ENCODE results near the gene SMAD9.

Gene SMAD9

DNA sequence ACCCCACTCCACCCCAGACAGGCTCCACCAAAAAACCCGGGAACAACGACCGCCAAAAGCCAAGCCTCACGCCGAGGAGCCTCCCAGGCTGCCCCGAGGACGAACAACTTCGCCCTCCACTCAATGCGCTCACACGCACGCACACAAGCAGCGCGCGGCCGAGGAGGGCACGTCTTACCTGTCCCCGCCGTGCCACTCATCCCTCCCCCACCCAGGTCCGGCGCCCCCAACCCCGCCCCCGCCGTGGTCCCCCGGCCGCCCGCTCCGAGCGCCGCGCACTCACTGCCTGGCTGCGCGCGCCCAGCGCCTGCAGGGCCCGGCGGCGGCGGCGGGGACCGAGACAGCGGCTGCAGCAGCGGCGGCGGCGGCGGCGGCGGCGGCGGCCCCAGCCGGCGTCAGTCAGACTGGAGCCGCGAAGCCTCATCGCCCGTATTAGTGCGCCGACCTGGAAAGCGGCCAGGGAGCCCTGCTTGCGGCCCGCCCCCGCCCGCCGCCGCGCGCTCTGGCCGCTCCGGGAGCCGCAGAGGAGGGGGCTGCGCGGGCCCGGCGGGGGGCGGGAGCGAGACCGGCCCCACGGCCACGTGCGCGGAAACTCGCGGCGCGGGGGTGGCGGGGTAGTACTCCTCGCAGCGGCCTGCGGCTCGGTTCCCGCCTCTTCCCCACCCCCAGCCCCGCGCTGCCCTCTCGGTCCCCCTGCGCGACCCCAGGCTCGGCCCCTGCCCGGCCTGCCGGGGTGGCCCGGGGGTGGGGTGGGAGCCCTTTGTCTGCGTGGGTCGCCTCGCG, at the start of gene SMAD9:
TSS of gene SMAD9 (minus strand) at position 406 of the 783 bp plus-strand sequence. CDS start 40,549 bp downstream, outside the sequence.
- DNase-seq = no peak

DNA sequence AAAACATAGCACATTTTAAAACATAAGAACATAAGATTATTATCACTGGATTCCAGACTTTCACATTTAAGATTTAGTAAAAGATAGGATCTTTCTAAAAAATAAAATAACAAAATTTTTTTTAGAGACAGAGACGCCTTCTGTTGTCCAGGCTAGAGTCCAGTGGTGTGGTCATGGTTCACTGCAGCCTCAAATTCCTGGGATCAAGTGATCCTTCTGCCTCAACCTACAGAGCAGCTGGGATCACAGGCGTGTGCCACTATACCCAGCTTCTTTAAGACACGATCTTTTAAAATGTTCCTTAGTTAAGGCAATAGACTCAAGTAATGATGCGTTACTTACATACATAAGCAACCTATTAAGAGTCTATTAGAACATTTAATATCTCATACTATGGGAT, 46.4 kb upstream of the SMAD9 start:
- DNase-seq = no peak

DNA sequence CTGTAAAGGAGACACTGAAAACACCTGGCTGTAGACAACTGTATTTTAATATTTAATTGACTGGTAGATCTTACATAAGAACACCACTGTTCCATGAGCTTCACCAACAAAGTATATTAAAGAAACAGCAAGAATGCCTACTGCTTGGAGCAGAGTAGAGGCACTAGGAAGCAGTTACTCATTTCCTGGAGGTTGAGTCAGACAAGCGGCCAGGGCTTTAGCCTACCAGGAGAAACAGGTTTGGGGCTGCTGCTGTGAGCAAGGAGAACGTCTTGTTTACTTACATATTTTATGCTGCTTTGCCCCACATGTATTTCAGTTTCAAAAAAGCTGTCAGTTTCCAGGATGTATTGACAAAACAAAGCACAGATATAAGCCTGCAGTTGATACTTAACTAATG, 45.7 kb upstream of the SMAD9 start:
- DNase-seq = no peak

DNA sequence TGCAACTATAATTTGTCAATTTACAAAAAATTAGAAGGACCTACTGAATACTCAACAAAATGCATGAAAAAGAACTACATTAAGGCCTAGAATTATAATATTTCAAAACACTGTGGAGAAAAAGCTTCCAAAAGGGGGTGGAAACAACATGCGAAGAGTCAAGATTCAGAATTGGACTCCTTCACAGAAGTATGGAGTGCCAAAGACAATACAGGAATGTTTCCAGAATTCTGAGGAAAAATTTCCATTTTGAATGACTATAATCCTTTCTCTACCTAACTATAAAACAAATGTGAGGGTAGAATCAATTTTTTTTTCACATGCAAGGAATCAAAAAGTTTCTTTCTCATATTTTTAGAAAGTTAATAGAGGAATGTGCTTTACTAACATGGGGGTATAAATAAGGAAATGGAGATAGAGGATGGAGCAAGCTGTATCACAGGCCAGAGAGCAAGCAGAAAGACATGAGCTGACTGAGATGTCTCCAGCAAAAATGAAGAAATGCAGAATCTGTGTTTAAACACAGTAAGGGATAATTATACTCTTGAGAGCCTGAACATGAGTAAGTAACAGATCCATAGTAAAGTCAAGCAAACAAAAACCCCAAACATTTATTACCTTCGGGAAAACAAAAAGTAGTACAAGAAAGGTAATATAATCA, 39.5 kb upstream of the SMAD9 start:
- no peak for DNase-seq

DNA sequence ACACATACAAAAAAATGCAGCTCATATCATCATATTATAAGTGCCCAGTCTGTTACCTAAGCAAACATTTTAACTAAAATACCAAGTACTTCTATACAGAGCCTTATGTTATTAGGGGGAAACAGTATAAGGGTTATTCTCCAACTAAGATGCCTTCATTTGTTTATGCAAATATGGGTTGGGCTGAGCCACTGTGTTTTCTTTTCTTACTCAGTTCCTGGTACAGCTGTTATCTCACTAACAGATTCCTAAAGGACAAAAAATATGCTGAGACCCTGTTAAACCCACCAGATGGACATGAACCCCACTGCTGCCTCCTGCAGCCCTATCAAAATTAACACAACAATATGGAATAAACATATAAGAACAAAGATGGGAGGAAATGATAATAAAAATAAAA, 34.5 kb upstream of the SMAD9 start:
- no peak for DNase-seq

DNA sequence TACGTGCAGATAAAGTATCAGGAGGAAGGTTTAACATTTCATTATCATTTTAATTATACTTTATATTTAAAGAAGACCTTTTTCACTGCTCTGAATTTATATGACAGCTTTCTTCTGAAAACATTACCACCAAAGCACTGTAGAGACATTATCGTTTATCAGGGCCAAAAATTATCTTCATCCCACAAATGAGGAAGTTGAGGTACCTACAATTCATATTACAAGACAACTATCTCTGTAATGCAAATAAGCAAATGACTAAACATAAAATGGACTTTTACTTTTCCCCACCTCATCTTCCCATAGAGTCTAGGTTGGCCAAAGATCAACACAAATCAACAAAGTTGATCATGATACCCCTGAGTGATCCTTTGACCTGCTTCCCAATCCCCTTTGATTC, 30.9 kb upstream of the SMAD9 start:
- no peak for DNase-seq

DNA sequence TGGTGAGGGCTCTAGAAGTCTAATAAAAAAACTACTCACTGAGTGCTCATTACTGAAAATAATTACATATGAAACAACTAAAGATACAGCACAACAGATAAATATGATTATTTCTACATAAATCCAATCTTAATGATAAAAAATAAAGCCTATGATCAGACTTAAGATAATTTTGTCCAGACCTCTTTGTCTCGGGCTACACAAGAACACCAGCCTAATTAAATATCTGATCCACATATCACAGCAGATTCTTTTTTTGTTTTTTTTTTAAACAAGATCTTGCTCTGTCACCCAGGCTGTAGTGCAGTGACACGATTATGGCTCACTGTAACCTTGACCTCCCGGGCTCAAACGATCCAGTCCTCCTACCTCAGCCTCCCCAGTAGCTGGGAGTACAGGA, 30.3 kb upstream of the SMAD9 start:
- no peak for DNase-seq

DNA sequence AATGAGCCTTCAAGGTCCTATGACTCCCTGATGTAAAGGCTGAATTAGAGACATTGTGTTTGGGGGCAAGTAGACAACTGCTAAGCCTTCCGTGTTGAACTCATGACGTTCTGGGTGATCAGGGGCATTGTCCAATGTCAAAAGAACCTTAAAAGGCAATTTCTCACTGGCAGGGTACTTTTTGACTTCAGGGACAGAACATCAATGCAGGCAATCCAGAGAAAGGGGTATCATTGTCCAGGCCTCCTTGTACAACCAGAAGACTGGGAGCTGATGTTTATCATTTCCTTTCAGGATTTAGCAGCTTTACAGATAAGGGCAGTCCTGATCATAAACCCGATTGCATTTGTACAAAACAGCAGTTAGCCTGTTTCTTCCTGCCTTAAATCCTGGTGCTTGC, 25.0 kb upstream of the SMAD9 start:
- DNase-seq = no peak

DNA sequence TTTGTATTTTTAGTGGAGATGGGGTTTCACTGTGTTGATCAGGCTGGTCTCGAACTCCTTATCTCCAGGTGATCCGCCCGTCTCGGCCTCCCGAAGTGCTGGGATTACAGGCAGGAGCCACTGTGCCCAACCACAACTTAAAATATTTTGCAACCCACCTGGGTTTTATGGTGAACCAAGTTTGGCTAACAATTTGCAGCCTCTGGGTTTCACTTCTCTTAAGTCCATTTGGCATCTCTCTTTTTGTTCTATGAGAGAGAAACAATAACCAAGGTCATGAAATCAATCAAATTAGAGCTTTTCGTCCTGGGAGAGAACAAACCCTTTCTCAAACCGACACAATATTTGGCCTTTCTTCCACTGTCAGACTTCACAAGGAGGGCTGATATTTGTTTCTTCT, 5.6 kb upstream of the SMAD9 start:
- DNase-seq = no peak

DNA sequence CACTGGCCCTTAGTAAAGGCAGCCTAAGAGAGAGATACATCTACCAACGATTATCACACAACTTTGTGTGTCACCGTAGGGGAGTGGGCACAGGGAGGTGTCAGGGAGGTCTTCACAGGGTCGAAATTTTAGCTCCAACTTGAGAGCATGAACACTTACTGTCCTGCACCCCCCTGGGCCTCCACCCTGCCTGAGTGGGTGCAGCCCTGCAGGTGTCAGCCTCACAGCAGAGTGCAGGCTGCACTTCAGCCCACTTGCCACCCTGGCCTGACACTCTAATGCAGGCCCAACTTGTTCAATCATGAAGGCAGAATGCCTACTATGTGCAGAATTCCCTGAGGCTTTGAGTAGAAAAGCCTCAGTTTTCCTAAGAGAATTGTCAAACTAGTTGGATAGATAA, 4.0 kb upstream of the SMAD9 start:
- no peak for DNase-seq

DNA sequence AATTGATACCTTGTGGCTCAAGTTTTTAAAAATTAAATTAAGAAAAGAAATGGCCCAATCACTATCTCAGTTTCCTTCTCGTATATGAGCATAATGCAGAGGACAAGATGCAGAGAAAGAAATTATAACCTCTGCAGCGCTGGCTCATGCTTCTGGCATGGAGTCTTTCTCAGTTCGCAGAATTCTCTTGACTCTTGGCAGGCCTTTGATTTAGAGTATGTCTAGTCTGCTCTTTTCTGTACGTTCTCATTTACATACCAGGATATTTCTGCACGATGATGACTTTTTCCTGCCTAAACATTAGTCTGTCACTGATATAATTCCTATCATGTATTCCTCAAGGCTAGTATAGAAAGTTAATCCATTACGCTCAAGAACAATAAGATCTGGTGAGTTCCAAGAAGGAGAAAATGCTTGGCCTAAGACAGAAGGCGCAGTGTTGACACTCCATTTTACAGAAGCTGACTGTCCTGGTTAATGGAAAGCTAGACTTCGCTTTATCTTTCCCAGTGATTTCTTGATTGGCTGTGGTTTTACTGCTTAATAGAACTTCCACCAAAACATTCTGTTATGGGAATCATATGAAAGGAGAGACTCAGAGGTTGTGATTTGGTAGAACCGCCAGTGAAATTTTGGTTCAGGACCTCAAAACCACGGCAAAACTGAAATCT, 1.7 kb upstream of the SMAD9 start:
- no peak for DNase-seq

DNA sequence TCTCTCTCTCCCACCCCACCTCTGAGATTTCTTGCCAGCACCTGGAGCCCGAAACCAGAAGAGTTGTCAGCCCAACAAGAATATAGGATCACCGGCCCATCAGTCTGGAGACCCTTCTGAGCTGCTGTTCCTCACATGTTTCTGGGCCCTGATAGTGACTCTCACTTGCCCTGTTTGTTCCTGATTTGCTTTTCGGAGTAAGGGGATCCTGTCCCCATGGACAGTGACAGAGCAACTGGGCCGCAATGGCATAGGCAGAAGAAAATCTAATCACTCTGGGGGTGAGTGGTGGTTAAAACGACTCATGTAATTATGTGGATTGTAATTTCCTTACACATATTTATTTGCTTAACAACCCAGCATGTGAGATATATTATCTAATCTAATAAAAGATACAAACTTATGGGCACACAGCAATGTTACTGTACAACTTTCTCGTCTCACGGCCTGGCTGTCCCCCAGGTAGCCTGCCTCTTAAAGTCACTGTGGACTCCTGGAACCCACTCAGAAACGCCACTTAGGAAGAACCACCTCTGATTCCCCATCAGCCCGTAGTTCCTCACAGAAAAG, 663 bp upstream of the SMAD9 start:
- no peak for DNase-seq

DNA sequence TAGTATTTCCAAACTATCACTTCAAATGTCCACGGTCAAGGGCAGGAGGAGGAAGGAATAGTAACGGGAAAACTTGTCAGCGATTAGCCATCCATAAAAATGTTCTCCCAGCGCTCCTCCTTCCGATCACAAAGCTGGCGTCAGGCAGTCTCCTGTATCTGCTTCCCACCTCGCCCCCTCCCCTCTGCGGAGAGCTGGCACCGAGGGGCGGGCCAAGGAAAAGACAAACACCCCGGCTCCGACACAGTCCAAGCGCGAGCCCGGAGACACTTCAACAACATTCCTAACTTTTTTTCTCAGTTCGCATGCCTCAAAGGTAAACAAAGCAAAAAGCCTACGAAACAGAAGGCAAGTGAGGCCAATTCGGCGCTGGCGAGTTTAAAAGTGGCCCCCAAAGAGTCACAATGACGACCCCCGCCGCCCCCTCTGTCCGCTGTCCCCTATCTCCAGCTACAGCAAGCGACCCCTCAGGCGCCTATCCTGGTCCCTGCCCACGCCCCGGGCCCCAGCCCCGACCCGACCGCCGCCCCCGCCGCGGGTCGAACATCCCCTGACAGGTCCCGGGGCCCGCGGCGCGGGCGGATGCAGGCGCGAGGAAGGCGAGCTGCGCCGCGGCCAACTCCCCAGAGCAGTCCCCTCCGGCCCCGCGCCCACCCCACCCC, 736 bp downstream of the SMAD9 start:
- no peak for DNase-seq

DNA sequence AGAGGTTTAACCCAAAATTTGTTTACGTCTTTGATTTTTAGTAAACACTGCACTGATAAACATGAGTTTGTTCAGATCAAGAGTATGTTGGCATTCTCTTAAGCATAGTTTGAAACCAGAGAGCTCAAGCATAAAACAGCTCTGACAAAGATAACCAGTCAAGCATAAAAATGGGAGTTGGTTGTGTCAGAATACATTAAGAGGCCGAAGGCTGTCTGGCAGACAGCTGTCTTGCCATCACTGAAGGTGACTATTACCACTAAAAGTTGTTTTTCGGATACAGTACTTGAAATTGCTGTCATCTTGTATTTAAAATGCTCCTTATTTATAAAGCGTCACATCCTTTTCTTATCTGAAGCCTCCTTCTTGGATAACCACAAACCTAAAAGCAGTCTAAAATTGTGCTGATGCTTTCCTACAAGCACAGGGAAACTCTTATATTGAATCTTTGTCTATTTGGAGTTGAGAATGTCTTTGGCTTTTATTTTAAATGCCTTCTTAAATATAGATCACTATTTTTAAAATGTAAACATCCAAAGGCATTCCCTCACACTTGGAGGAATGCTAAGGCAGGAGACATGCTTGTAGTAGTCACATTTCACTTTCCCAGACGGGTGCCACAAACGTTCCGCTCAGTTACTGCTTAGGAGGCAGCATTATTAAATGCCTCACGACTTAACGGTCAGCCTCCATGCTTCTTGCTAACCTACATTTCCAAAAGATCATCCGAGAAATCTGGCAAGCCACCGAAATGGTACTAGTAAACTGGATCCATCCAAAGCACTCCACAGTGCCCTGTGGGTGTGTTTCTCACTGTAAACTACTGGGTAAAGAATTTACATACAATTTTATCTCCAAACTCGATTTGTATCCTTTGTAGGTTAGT, 1.5 kb downstream of the SMAD9 start:
- DNase-seq = no peak

DNA sequence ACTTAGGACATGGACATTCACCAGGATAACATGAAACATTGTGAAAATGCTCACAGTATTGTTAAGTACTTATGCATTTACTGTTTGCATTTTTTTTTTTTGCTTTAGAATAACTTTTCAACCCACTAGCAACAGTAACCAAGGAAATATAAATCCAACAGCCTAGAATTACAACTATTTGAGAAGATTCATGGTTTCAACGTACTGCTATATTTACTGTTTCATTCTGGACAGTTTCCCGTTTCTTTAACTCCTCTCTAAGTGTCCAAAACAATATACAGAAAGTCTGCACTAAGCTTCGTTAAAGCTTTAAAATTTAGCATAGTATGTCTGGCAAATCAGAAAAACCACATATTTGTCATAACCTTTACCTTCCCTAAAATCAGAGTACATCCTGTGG, 2.7 kb downstream of the SMAD9 start:
- DNase-seq = no peak

DNA sequence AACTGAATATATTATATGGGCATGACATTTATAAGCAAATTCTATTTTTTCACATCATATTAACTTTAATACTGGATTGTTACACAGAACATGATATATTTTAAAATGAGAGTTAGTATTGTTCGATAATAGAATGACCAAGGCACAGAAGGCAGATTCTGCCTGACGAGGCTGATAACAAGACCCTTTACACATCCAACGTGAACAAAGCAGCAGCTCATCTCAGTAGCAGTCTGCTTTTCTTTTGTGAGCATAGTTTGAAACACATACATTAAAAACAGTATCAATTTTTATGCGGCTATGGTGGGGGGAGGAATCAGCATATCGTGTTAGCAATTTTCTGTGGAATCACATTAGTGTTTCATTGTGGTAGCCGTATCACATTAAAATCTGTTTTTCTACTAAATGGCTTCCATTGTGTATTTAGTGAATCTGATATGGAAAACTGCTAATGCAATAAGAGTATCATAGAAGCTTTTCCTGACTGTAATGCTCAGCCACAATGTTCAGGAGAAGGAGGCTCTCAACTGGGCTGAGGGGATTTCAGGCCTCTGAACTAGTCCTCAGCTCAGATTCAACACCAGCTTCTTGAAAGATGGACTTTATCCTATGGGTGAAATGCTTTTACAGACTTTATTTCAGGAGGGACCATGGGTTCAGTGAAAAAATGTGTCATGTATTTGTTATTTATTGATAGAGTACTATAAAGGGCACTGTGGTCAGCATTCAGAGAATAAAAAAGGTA, 4.0 kb downstream of the SMAD9 start:
- DNase-seq = no peak

DNA sequence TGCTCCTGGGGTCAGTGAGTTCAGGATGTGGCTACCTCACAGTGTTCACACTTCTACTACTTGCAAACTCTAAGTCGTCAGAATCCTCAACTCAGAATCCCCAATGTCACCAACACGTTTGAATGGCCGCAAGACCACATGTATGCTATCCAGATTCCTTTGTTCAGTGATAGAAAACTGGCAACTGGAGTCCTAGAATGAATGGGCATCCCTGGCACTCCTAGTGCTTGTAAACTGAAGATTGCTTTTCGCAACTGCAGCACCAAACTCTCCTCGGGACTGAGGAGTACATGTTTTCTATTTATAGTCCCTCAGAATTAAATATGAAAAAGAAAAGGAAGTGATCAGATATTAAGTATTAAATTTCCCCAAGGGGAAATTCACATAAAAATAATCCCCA, 4.9 kb downstream of the SMAD9 start:
- DNase-seq = no peak

DNA sequence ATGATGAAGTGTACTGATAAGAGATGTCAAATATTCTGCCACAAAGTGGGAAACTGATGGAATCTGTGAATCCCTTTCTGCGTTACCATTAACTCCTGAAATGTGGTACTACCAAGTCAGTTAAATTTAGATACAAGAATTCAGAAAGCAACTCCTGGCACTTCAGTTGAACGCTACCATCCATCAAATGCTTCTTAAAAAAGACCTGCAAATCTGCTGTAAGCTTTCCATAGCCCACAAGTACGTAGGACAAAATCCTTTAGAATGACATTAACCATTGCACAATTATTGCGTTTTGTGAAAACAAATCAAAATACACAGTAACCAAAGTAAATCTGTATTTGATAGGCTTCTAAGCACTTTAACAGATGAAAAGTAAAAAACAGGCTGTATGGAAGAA, 5.4 kb downstream of the SMAD9 start:
- no peak for DNase-seq

DNA sequence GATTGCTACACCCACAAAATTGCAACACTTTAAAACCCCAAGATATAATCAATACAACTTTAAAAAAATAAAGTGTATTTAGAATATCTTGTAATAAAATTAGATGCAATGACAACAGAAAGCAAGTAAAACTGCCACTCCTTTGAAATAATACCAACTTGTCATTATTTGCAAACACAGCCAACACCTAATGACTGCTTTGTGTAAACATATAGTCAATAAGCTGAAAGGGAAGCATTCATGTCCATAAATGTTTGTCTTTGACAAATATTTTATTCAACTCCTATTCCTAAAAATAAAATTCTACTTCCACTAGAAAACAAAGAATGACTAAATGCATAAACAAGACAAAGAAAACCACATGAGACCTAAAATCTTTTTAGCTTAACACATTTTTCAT, 6.6 kb downstream of the SMAD9 start:
- no peak for DNase-seq

DNA sequence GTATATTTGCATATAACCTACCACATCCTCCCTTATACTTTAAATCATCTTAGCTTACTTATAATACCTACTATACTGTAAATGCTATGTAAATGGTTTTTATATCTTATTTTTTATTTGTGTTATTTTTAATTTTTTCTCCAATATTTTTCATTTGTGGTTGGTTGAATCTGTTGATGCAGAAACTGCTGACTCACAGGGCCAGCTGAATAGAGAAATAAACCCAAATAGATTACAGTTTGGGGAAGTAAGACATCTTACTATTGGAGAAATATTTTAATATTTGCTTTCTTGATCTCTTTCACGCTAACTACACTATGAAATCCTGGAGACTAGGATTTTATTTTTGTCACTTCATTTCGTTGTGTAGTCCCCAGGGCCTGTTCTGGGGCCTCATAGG, 7.1 kb downstream of the SMAD9 start:
- DNase-seq = no peak

DNA sequence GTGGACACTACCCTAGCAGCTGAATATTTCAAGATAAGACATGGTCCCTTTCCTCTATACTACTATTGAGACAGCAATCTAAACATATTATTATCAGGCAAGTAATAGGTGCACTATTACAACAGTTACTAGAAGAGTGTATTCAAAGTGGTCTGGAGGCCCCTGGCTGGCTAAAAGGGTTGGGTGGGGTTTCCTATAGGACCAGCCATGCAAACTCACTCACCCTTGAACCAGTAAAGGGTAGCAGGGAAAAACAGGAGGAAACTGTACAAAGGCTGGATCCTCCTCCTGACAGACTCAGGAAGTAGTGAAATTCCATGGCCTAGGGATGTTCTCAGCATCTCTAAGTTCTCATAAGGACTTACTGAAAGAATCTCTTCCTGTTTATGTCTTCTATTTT, 7.7 kb downstream of the SMAD9 start:
- DNase-seq = no peak

DNA sequence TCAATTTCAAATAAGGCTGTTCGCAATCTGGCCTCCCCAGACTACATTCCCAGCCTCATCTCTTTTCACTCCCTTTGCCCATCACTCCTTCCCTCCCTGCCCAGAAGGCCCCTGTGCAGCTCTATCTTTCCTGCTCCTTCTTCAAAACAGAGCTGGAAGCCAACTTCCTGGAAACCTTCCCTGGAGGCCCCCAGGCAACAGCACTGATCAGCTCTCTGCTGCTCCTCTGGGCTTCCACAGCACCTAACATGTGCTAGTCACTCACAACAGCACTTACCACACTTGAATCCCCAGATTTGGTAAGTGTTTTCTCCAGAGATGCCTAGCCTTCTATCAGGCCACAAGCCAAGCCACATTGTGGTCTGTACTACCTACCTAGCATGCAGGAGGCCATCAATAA, 9.5 kb downstream of the SMAD9 start:
- DNase-seq = no peak
